ENCODE measurements around the gene OXNAD1.

OXNAD1 gene

DNA sequence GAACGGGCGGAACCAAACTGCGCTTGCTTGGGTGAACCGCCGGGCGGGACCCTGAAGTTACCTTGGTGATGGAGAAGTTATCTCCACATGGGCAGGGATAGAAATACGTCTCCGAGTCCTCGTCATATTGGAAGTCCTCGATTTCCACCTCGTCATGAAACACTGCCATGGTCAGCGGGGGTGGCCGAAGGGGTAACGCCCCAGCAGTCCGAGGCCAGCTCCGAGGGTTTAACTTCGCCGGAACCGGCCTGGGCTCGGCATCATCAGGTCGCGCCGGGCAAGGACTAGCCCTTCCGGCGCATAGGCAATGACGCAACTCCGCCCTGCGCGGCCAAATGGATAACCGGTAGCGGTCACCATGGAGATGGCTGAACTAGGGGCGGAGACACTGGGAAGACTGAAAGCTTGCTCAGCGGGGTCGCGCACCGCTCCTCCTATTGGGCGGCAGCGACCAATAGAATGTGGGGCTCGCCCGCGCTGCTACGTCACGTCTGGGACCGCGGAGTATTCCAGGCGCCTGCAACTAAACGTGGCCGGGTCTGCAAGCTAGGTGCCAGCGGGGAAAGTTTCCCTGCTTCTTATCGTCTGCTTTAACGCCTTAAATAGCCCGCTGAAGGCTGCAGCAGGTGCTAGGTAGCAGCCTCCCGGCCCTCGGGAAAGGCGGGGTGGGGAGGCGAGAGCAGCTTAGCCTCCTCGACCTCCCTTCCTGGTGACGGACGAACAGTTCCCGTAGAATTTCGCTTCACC lies at the start of gene OXNAD1, which contains the start of gene DPH3:
Gene OXNAD1, plus strand, starts transcription at position 505 of the 747 bp plus-strand sequence. CDS start 5,741 bp downstream, outside the sequence.
Gene DPH3, minus strand, starts transcription at position 236 of the 747 bp plus-strand sequence. Its CDS starts 67 bp downstream, at position 169.
- peak; percentile 99 for DNase-seq (ENCODE audit: low read depth)

DNA sequence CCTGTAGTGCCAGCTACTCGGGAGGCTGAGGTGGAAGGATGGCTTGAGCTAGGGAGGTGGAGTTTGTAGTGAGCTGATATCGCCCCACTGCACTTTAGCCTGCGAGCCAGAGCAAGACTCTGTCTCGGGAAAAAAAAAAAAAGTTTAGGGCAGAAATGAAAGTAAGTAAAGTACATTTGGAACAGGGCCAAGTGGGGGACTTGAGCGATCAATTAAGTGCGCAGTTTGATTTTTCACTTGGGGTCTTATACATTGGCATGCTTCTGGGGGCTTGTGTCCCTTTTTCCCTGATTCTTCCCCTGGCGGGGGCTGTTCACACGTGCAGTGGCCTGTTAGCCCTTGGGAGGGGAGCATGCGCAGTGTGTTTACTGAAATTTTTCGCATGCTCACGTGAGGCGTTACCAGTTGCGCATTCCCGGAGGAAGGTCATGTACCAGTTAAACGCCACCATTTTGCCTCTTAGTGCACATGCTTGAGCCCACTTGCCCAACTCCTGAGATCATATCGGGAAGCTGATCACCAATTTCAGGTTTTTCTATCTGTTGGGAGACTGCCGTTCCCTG lies 48.6 kb upstream of the OXNAD1 start:
- no peak for DNase-seq (ENCODE audit: low read depth)

DNA sequence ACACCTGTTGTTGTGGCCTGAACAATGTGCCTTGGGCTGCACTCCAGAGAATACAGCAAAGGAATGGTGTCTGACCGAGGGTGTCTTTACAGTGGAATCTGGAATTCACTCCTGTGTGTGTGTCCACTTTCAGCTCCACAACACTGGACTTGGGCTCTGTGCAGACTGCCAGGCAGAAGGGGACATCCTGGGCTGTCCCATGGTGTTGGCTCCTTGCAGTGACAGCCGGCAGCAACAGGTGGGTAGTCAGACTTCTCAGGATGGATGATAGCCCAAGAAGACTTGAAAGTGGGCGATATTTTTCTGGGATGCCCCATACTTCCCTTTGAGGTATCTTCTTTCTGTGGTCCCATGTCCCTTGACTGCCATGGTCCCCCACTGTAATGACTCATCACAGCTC lies 45.2 kb upstream of the OXNAD1 start:
- no peak for DNase-seq (ENCODE audit: low read depth)

DNA sequence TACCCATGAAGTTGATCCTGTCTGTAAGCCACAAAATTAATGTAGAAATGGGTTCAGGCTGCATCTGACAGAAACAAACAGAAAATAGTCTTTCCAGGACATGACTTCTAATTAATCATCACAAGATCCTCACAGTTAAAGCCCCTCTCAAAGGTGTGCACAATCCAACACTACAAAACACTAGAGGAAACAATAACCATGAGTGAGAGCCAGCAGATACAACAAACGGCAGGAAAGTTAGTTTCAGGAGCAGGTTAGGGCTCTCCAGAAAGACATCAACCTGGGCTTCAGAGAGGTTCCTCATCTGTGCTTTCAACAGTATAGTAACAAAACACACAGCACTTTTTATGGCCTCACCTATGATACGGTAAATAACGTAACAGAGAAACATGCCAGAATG lies 43.0 kb upstream of the OXNAD1 start:
- no peak for DNase-seq (ENCODE audit: low read depth)

DNA sequence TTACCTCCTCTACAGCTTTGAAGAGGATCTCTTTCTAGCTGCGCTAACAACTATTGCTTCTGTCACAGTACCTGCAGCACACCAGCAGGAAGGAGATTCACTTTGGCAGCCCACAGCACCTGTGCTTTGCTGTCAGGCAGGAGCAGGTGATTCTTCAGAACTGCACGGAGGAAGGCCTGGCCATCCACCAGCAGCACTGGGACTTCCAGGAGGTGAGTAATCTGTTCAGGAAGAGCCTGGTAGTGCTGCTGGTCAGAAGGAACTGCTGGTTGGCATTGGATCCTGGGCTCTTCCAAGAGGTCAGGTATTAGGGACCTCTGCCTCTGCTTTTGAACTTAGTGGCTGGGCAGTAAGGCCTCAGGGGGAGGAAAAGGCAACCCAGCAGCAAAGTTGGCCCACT lies 42.5 kb upstream of the OXNAD1 start:
- no peak for DNase-seq (ENCODE audit: low read depth)

DNA sequence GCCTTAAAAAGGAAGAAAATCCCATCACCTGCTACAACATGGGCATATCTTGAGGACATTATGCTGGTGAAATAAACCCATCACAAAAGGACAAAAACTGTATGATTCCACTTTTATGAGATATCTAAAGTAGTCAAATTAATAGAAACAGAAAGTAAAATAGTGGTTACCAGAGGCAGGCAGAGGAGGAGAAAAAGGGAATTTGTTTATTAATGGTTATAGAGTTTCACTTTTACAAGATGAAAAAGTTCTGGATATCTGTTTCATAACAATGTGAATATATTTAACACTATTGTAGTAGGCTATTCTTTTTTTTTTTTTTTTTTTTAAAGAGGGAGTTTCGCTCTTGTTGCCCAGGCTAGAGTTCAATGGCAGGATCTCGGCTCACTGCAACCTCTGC lies 40.7 kb upstream of the OXNAD1 start:
- DNase-seq (ENCODE audit: low read depth) = no peak

DNA sequence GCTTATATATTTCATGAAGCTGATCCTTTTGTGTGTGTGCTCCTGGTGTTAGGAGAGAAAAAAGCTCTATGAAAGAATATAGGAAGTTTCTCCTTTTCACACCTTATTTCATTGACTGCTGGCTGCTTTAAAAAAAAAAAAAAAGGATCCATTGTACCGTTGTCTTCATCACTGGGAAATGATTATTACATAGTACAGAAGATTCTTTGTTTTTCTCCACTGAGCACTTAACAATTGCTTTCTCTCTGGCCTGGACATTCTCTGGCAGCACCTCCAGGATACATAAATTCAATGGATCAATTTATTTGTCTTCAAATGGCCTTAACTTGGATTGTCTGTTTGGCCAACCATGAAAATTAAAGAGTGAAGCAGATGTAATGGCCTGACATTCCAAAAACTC lies 37.4 kb upstream of the OXNAD1 start:
- no peak for DNase-seq (ENCODE audit: low read depth)

- no peak for DNase-seq (ENCODE audit: low read depth)
These were observed 35.3 kb upstream of the OXNAD1 start for GRCh38 chr3:16229681-16230080.

- DNase-seq (ENCODE audit: low read depth) = no peak
These were observed 33.0 kb upstream of the OXNAD1 start for GRCh38 chr3:16231983-16232382.

- DNase-seq (ENCODE audit: low read depth) = no peak
These were observed 31.2 kb upstream of the OXNAD1 start for GRCh38 chr3:16233806-16234205.

DNA sequence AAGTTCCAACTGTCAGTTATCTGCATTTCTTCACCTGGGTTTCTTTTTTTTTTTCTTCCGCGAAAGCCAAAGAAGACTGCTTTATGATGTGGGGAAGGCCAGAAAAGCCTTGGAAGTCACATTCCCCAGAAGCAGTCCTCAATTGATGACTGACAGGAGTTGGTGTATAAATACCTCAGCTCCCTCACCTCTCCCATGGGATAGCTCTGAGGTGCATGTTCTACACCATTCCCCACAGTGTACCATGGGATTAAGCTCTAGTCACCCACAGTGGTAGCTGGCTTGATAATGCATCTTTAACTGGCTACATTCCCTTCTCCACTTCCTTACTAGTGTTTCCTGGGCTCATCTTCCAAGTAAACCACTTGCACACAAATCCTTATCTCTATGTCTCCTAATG lies 30.7 kb upstream of the OXNAD1 start:
- no peak for DNase-seq (ENCODE audit: low read depth)

GRCh38 chr3:16236030-16236639 lies 28.9 kb upstream of the OXNAD1 start:
- no peak for DNase-seq (ENCODE audit: low read depth)

DNA sequence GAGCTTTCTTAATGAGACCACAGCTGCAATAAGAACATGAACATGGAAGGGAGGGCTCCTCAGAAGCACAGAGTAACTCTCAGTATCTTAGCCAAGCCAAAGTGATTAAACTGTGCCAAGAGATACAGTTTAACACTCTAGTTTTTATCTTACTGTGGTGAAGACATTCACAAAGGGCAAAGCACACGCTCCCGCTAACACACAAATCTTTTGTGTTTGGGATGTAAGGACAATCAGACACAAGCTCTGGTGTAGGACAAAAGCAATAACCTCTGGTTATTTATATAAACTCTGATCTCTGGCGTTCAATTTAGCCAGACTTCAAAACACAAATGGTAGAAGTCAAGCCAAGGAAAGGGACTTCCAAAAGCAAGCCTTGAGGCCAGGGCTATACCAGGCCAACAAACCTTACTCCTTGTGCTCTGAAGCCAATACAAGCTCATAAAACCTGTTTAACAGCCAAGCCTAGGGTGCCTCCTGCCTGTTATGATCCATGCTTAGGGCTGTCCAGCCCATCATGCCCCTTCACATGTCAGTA lies 28.1 kb upstream of the OXNAD1 start:
- DNase-seq (ENCODE audit: low read depth) = no peak

DNA sequence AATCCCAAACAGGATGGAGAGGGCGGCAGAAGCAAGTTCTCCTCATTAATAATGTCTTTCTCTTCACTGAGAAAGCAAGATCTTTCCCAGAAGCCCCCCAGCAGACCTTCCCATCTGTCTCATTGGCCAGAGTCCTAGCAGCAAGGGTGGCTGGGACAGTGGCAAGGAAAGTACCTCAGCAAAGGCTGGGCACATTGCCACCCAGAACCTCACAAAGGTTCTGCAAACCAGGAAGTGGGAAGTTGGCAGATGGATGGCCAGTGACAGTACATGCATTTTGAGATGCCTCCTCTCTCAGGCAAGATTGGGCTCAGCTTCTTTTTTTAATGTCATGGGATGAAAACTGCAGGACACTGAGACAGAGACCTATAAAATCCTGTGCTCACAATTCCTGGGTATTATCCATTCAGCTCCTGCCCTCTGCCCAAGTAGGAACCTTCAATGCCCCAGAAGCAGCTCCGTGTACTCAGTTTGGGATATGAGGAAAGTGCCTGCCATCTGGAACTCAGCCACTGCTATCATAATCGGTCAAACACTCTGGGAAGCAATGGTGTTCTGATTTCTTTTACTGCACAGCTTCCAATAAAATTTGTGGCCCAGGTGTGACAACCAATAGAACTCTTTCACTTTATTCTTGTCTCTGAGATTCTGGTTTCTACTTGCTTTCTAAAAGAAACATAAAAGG lies 25.8 kb upstream of the OXNAD1 start:
- DNase-seq (ENCODE audit: low read depth) = no peak

DNA sequence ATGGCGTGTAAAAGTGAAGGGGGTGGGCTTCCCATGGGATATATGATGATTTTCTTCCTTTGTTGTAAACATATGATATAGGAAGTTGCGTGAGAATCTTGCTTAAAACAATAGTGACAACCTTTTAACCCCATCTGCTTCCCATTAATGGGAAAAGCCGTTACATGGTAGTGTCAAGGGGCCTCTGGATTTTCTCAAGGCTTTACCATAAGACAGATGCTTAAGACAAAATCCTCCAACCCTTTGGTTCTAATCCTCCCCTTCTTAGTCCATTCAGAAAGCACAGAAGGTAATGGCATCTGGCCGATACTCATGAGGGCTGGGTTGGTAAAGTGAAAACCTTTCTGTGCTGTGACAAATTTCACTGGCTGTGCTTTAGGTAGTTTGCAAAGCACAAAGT lies 25.2 kb upstream of the OXNAD1 start:
- DNase-seq (ENCODE audit: low read depth) = no peak

DNA sequence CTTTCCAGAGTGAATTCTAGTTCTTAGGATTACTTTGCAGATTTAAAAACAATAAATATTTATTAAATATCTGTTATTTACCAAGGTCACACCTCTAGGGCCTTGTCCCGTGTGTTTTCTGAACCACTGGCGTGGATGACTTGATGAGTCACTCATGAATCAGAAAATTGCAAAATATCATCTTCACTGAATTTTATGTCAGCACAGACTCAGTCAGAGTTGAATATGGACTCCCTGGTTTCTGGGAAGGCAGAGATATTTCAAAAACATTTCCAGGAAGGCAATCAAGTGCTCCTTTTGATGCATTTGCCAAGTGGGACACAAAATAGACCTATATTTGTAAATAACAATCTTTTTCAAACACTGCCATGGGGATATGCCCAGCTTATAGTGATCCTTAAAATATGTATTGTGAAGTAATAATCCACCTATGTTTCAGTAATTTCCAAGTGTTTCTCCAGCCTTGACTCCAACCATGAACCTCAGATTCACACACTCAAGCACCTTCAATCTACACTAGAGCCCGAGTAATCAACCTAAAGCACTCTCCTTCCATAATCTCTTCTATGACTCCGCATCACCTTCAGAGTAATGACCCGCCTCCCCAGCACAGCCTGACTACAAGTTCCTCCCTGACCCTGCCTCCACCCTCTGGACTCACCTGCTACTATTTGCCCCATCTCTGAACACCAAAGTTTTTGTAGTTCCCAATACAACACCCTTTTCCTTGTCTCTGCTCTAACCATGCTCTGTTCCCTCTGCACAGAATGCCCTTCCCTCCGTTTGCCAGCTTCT lies 24.6 kb upstream of the OXNAD1 start:
- no peak for DNase-seq (ENCODE audit: low read depth)

- no peak for DNase-seq (ENCODE audit: low read depth)
These were observed 23.8 kb upstream of the OXNAD1 start for GRCh38 chr3:16241225-16241624.

DNA sequence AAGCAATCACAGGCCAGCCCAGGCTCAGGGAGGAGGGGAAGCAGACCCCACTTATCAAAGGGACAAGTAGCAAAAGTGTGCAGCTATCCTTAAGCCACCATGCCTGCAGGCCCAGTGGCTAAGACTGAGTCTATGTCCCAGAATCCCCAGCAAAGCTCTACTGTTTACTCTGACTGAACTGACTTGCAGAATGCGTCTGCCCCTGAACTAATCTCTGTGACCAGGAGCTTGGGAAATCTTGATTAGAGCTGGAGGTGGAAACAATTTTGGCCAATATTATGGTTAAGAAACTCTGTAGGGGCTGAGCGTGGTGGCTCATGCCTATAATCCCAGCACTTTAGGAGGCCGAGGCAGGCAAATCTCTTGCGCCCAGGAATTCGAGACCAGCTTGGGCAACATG lies 22.8 kb upstream of the OXNAD1 start:
- no peak for DNase-seq (ENCODE audit: low read depth)

- DNase-seq (ENCODE audit: low read depth) = no peak
These were observed 21.1 kb upstream of the OXNAD1 start for GRCh38 chr3:16243706-16244490.

DNA sequence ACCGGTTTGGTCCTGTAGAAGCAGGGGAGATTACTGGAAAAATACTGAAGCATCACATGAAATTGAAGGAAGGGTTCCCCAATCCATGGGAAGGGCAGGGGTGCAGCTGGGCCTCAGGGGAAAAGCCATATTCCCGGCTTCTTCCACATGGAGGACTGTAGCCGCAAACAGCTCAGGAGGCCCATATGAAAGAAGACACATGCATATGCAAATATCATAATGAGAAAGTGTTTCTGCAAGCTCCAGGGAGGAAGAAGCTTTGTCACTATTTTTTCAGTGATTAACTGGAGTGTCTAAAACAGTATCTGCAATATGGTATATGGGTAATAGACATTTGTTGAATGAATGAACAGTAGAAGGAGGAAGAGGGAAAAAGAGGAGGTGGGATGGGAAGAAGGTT lies 19.4 kb upstream of the OXNAD1 start:
- DNase-seq (ENCODE audit: low read depth) = no peak
